ENCODE results near the gene EFCAB5. TPM values are rescaled to one million over a fixed set of nuclear protein-coding genes. Genes with fewer than 3 reads are reported as not detected.

Gene EFCAB5
- total RNA-seq, 1 donor from 2014 or later = not detected

GRCh38 chr17:30151471-30151870 is 210.0 kb downstream of the EFCAB5 start:
- H3K27ac ChIP-seq = no peak overlapping the region
- no peak overlapping the region for H3K4me3 ChIP-seq

DNA sequence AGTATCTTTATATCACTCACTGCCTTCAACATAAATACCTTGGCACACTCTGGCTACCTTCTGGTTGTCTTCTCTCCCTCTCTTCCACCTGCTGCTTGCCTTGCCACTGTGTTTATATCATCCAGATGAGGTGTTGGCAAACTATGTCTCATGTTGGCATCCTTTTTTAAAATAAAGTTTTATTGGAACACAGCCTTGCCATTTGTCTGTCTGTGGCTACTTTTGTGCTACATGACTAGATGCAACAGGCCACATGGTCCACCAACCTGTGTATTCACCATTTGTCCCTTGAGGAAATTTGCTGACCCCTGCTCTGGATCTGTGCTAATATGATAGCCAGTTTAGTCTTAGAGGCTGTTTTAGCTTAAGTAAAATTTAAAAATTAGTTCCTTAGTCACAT is 212.0 kb downstream of the EFCAB5 start:
- no peak overlapping the region for H3K27ac ChIP-seq
- TF ChIP-seq POLR2AphosphoS5 (IDR thresholded peaks at IDR 0.05; ENCODE audit: insufficient read depth in 1 of 2, low read depth in 1 of 2) (no peak), POLR2A (IDR thresholded peaks at IDR 0.05) (no peak)
- TF ChIP-seq, protein P1, sequence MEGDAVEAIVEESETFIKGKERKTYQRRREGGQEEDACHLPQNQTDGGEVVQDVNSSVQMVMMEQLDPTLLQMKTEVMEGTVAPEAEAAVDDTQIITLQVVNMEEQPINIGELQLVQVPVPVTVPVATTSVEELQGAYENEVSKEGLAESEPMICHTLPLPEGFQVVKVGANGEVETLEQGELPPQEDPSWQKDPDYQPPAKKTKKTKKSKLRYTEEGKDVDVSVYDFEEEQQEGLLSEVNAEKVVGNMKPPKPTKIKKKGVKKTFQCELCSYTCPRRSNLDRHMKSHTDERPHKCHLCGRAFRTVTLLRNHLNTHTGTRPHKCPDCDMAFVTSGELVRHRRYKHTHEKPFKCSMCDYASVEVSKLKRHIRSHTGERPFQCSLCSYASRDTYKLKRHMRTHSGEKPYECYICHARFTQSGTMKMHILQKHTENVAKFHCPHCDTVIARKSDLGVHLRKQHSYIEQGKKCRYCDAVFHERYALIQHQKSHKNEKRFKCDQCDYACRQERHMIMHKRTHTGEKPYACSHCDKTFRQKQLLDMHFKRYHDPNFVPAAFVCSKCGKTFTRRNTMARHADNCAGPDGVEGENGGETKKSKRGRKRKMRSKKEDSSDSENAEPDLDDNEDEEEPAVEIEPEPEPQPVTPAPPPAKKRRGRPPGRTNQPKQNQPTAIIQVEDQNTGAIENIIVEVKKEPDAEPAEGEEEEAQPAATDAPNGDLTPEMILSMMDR (IDR thresholded peaks at IDR 0.05) = no peak
- H3K4me3 ChIP-seq = no peak overlapping the region
- no peak for DNase-seq (ENCODE audit: extremely low spot score in 2 of 2)
- no peaks in the 10 kb centered on the region for H3K9me3 ChIP-seq
- intact Hi-C loops (cut with DNase I) = no loop called here
- no peaks in the 10 kb centered on the region for H3K27me3 ChIP-seq
- no peaks in the 10 kb centered on the region for H3K36me3 ChIP-seq
- H3K4me1 ChIP-seq = peaks cover 2% of the 10 kb centered on the region

More at GRCh38 chr17:30151471-30151870, 210.0 kb downstream of the EFCAB5 start:
- H3K36me3 ChIP-seq = no peaks in the 10 kb centered on the region
- TF ChIP-seq POLR2AphosphoS5 (IDR thresholded peaks at IDR 0.05; ENCODE audit: insufficient read depth in 1 of 2, low read depth in 1 of 2) (no peak), POLR2A (IDR thresholded peaks at IDR 0.05) (no peak)
- TF ChIP-seq, protein P1 (IDR thresholded peaks at IDR 0.05) = no peak
- no peaks in the 10 kb centered on the region for H3K27me3 ChIP-seq
- intact Hi-C loops (cut with DNase I) = no loop called here
- H3K4me1 ChIP-seq = peaks cover 15% of the 10 kb centered on the region
- no peak for DNase-seq (ENCODE audit: extremely low spot score in 2 of 2)
- no peaks in the 10 kb centered on the region for H3K9me3 ChIP-seq

GRCh38 chr17:30155389-30155788 is 214.0 kb downstream of the EFCAB5 start:
- TF ChIP-seq POLR2AphosphoS5 (IDR thresholded peaks at IDR 0.05; ENCODE audit: insufficient read depth in 1 of 2, low read depth in 1 of 2) (no peak), POLR2A (IDR thresholded peaks at IDR 0.05) (no peak)
- TF ChIP-seq, protein P1 (IDR thresholded peaks at IDR 0.05) = no peak
- no peaks in the 10 kb centered on the region for H3K27me3 ChIP-seq
- no peaks in the 10 kb centered on the region for H3K36me3 ChIP-seq
- no peak overlapping the region for H3K4me3 ChIP-seq
- H3K9me3 ChIP-seq = no peaks in the 10 kb centered on the region
- DNase-seq (ENCODE audit: extremely low spot score in 2 of 2) = no peak
- no peak overlapping the region for H3K27ac ChIP-seq
- H3K4me1 ChIP-seq = no peaks in the 10 kb centered on the region
- intact Hi-C loops (cut with DNase I) = no loop called here

MicroRNA genes within 50 kb of the gene (microRNA counts, 767-probe panel; counts per million panel counts)
- microRNA hsa-miR-3184-5p (238 to 261 counts per million in 2 donors), microRNA hsa-miR-423-3p (2,863 to 3,492 counts per million in 2 donors), microRNA hsa-miR-423-5p (5,251 to 5,464 counts per million in 2 donors)

Small RNAs within 50 kb of the gene (microRNA-seq; reads per million reads assigned to microRNA genes)
- not detected for gene MIR423 (ENCODE audit: borderline number of aligned reads, borderline replicate concordance)

Small RNAs within 50 kb of the gene (small RNA-seq; reads per million reads assigned to genes)
- gene AC104984.5 (not detected), gene RNY4P13 (not detected)

Other genes with a start within 250 kb of the EFCAB5 start
- gene SSH2, start 11.4 kb upstream of the EFCAB5 start, total RNA-seq = 37.6 TPM
- 17.4 TPM for gene NSRP1, start 175.2 kb downstream of the EFCAB5 start, total RNA-seq

Data from vagina (tissue), 2 donors.